ENCODE results near the gene ROR1.

DNA sequence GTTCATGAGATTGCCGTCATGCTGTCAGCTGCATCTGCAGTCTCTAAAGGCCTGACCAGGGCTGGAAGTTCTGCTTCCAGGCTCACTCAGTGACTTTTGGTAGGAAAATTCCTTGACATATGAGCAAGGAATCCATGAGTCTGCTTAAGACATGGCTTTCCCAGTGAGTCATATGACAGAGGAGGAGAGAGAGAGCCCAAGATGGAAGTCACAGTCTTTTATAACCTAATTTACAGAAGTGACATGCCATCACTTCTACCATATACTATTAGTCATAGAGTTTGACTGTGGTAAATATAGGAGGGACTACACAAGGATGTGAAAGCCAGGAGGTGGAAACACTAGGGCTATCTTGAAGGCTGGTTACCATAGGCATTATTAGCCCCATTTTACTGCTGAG is 115.2 kb downstream of the ROR1 start:
- TF ChIP-seq CTCF (IDR thresholded peaks at IDR 0.05): no peak
- TF ChIP-seq SMAD3 (CRISPR knock-in tag; IDR thresholded peaks at IDR 0.05; ENCODE audit: borderline replicate concordance): no peak
- no peak for TF ChIP-seq JUN (CRISPR knock-in tag; IDR thresholded peaks at IDR 0.05)
- TF ChIP-seq ZNF232 (CRISPR knock-in tag; IDR thresholded peaks at IDR 0.05): no peak
- no peak for TF ChIP-seq ATF1 (CRISPR knock-in tag; IDR thresholded peaks at IDR 0.05)
- TF ChIP-seq CREB1 (CRISPR knock-in tag; IDR thresholded peaks at IDR 0.05): no peak
- no peak for TF ChIP-seq RORB (CRISPR knock-in tag; IDR thresholded peaks at IDR 0.05)
- TF ChIP-seq ETV6 (CRISPR knock-in tag; IDR thresholded peaks at IDR 0.05): no peak
